BLaER1 treated with 17β-estradiol and CSF1 and Interleukin-3, amounts not matched to agents 10 nM and 100 nM (cell line): Measurements from ENCODE around the gene SCNN1A.
A peak's percentile ranks its signal among the peaks of the same experiment; 100 is the strongest.
"Not testable (repeated sequence)": the region's sequence is repeated elsewhere in the genome, so short reads cannot be mapped to it uniquely, and the experiment has no call there.

Experiments
- H3K27ac ChIP-seq, 11 experiments: shearing (Covaris generic); formaldehyde crosslinking; 2 replicates each; pipeline ENCODE4 v1.8.1; 2022
- H3K27me3 ChIP-seq, 11 experiments: shearing (Covaris generic); formaldehyde crosslinking; 2 replicates each; pipeline ENCODE4 v1.8.1; 2022
- H3K36me3 ChIP-seq, 11 experiments: shearing (Covaris generic); formaldehyde crosslinking; 2 replicates each; pipeline ENCODE4 v1.8.1; 2022
- H3K4me1 ChIP-seq, 10 experiments: shearing (Covaris generic); formaldehyde crosslinking; 2 replicates each; pipeline ENCODE4 v1.8.1; 2022
- H3K4me2 ChIP-seq, 11 experiments: shearing (Covaris generic); formaldehyde crosslinking; 2 replicates each; pipeline ENCODE4 v1.8.1; 2022
- H3K4me3 ChIP-seq, 10 experiments: shearing (Covaris generic); formaldehyde crosslinking; 2 replicates each; pipeline ENCODE4 v1.8.1; 2022
- H3K9ac ChIP-seq, 11 experiments: shearing (Covaris generic); formaldehyde crosslinking; 2 replicates each; pipeline ENCODE4 v1.8.1; 2022
- H3K9me3 ChIP-seq, 11 experiments: shearing (Covaris generic); formaldehyde crosslinking; replicated peaks in 1 of 11; 2 replicates each; pipeline ENCODE4 v1.8.1; 2022
- H4K20me1 ChIP-seq, 11 experiments: shearing (Covaris generic); formaldehyde crosslinking; 2 replicates each; pipeline ENCODE4 v1.8.1; 2022
- Cebpa-rat ChIP-seq, 11 experiments: shearing (Covaris generic); IDR thresholded peaks; 2 replicates each; pipeline ENCODE4 v1.8.1; 2022

SCNN1A gene

GRCh38 chr12:6352193-6353173, 22.9 kb downstream of the SCNN1A start:
- peak overlapping the region; percentile 78 to 99 (median 87) for H3K4me2 ChIP-seq
- peaks cover 0 to 7% (median 0%) of the 10 kb centered on the region in 11 experiments; a peak in 2 of 22 replicates for H3K36me3 ChIP-seq
- H3K4me1 ChIP-seq, result peaks cover 81 to 100% (median 95%) of the 10 kb centered on the region in 10 experiments
- peak overlapping the region; percentile 57 to 86 (median 72) for H3K27ac ChIP-seq
- no peak; a peak in 1 of 22 replicates for TF ChIP-seq Cebpa-rat (IDR thresholded peaks at IDR 0.05)
- no peaks in the 10 kb centered on the region for H3K27me3 ChIP-seq
- H4K20me1 ChIP-seq, result peaks cover 0 to 5% (median 0%) of the 10 kb centered on the region in 11 experiments; a peak in 2 of 22 replicates
- H3K9me3 ChIP-seq, result no peaks in the 10 kb centered on the region
- peak overlapping the region; percentile 56 to 78 (median 61); a peak in 20 of 22 replicates for H3K9ac ChIP-seq
- H3K4me3 ChIP-seq, result peak overlapping the region in 9 of 10 experiments; percentile 6 to 57 (median 46); a peak in 16 of 20 replicates

DNA sequence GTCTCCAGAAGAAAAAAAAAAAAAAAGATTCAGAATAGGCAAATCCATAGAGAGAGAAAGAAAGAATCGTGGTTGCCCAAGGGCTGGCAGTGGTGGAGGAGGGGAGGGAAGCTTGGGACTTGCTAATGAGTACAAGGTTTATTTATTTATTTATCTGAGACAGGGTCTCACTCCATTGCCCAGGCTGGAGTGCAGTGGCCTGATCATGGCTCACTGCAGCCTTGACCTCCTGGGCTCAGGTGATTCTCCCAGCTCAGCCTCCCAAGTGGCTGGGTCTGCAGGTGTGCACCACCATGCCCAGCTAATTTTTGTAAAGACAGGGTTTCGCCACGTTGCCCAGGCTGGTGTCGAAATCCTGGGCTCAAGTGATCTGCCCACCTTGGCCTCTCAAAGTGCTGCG, 23.7 kb downstream of the SCNN1A start:
- Histone ChIP-seq H3K27ac (peak overlapping the region; percentile 18 to 86 (median 70); a peak in 20 of 22 replicates), H3K4me2 (peak overlapping the region; percentile 78 to 99 (median 87)), H3K9me3 (no peaks in the 10 kb centered on the region), H3K36me3 (peaks cover 0 to under 1% (median 0%) of the 10 kb centered on the region in 11 experiments; a peak in 1 of 22 replicates), H3K9ac (peak overlapping the region in 7 of 11 experiments; percentile 16 to 78 (median 31); a peak in 8 of 22 replicates), H3K4me1 (peaks cover 81 to 100% (median 96%) of the 10 kb centered on the region in 10 experiments), H3K4me3 (peak overlapping the region in 4 of 10 experiments; percentile 6 to 57 (median 40); a peak in 5 of 20 replicates), H4K20me1 (peaks cover 0 to 5% (median 0%) of the 10 kb centered on the region in 11 experiments; a peak in 2 of 22 replicates), H3K27me3 (no peaks in the 10 kb centered on the region)
- peak in 2 of 11 experiments; percentile 32 to 39; a peak in 2 of 22 replicates for TF ChIP-seq Cebpa-rat (IDR thresholded peaks at IDR 0.05)

DNA sequence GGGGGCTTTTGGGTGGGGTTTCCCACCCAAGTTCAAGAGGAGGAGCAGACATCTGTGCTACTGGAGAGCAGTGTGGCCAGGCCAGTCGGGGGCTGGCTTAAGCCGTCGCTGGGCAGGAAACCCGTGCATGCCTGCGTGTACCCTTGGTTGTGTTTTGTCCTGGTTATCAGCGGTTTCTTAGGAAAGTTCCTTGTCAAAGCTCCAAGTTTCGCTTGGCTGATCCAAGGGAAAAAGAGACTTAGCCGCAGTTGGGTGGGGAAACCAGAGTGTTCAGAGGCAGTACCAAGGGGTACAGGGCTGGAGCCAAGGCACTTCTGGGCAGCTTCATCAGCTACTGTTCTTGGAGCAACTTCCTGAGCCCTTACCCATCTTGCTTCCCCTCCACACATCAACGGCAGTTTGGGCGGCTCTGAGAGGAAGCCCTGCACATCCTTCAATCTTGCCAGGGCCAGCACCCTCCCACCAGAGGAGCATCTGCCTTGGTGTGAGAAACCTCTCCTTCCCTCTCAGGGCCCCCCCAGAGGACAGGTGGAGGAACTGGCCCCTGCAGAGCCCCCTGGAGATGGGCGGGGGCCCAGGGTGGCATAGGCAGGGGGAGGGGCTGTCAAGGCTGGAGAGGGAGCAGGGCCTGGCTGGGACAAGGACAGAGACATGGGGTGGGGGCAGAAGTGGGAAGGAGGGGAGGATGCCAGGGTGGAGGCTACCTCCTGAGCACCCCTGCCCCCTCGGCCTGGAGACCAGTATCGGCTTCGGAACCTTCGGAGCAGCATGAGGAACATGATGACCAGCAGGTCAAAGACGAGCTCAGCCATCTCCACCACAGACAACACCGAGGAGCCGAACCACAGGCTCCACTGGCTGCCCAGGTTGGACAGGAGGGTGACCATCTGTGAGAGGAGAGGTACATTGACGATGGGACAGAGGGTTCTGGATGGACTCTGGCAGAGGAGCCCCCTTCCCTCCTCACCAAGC, 27.7 kb downstream of the SCNN1A start:
- Histone ChIP-seq H3K36me3 (no peaks in the 10 kb centered on the region), H4K20me1 (peaks cover 0 to 4% (median 0%) of the 10 kb centered on the region in 11 experiments; a peak in 2 of 22 replicates), H3K4me2 (peak overlapping the region; percentile 95 to 100 (median 99)), H3K27me3 (no peaks in the 10 kb centered on the region), H3K9ac (peak overlapping the region in 9 of 11 experiments; percentile 54 to 71 (median 66); a peak in 18 of 22 replicates), H3K27ac (peak overlapping the region; percentile 35 to 100 (median 98); a peak in 20 of 22 replicates), H3K4me1 (peaks cover 81 to 100% (median 96%) of the 10 kb centered on the region in 10 experiments), H3K4me3 (peak overlapping the region in 7 of 10 experiments; percentile 0 to 45 (median 29); a peak in 6 of 20 replicates), H3K9me3 (no peaks in the 10 kb centered on the region)
- no peak for TF ChIP-seq Cebpa-rat (IDR thresholded peaks at IDR 0.05)

- Histone ChIP-seq H3K36me3 (no peaks in the 10 kb centered on the region), H4K20me1 (no peaks in the 10 kb centered on the region), H3K4me1 (peaks cover 80 to 100% (median 95%) of the 10 kb centered on the region in 10 experiments), H3K9me3 (no peaks in the 10 kb centered on the region), H3K4me3 (peak overlapping the region in 4 of 10 experiments; percentile 1 to 45 (median 32); a peak in 1 of 20 replicates), H3K27me3 (no peaks in the 10 kb centered on the region), H3K4me2 (peak overlapping the region; percentile 95 to 100 (median 99)), H3K9ac (peak overlapping the region in 9 of 11 experiments; percentile 54 to 71 (median 66); a peak in 17 of 22 replicates), H3K27ac (peak overlapping the region; percentile 35 to 100 (median 98); a peak in 20 of 22 replicates)
- TF ChIP-seq Cebpa-rat (IDR thresholded peaks at IDR 0.05), result no peak
Observed at GRCh38 chr12:6346942-6347341, 28.4 kb downstream of the SCNN1A start.

- H3K9me3 ChIP-seq, result no peaks in the 10 kb centered on the region
- H4K20me1 ChIP-seq, result peaks cover 0 to 5% (median under 1%) of the 10 kb centered on the region in 11 experiments; a peak in 5 of 22 replicates
- peak overlapping the region in 9 of 11 experiments; percentile 69 to 100 (median 99); a peak in 17 of 22 replicates for H3K27ac ChIP-seq
- peak overlapping the region; percentile 95 to 100 (median 99) for H3K4me2 ChIP-seq
- TF ChIP-seq Cebpa-rat (IDR thresholded peaks at IDR 0.05), result no peak
- peak overlapping the region in 6 of 11 experiments; percentile 24 to 99 (median 40); a peak in 6 of 22 replicates for H3K9ac ChIP-seq
- peaks cover 0 to 2% (median 0%) of the 10 kb centered on the region in 11 experiments; a peak in 2 of 22 replicates for H3K36me3 ChIP-seq
- H3K4me1 ChIP-seq, result peaks cover 74 to 93% (median 89%) of the 10 kb centered on the region in 10 experiments
- H3K4me3 ChIP-seq, result no peak overlapping the region; a peak in 2 of 20 replicates
- H3K27me3 ChIP-seq, result no peaks in the 10 kb centered on the region
Observed at GRCh38 chr12:6346235-6346832, 29.0 kb downstream of the SCNN1A start.

DNA sequence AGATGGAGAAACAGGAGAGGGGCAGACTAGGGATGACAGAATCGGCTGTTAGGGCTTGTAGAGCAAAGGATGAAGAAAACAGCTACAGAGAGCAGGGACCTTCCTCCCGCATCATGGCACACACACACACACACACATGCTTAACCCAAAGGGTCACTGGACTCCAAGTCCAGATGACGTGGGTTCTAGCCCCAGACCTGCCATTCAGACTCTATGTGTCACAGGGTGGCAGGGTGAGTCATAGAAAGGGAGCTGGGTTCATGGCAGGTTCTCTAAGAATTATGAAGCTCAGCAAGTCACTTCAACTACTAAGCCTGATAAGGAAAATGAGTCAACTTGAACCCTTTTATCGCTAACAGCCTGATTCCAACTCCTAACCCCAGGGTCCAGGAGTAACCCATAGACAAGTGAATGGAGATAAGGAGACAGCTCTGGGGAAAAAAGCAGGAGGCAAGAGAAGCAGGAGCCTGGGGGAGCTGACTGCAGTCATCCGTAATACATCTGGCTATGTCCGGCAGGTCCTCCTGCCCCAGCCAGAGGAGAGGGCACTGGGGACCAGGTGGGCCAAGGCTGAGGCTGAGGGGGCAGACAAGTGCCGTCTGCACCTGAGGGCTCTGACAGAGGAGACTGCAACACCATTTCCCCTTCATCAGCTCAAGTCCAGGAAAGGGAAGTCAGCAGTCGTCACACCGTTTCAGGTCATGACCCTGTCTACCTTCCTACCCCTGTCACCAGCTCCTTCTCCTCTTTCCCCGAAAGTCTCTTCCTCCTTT, 29.9 kb downstream of the SCNN1A start:
- Histone ChIP-seq H3K36me3 (peaks cover 0 to 11% (median 6%) of the 10 kb centered on the region in 11 experiments; a peak in 14 of 22 replicates), H3K4me1 (peaks cover 68 to 85% (median 81%) of the 10 kb centered on the region in 10 experiments), H4K20me1 (peaks cover under 1 to 13% (median 9%) of the 10 kb centered on the region in 11 experiments; a peak in 19 of 22 replicates), H3K27me3 (no peaks in the 10 kb centered on the region), H3K9me3 (no peaks in the 10 kb centered on the region), H3K4me3 (no peak overlapping the region; a peak in 2 of 20 replicates), H3K27ac (peak overlapping the region in 10 of 11 experiments; percentile 30 to 100 (median 98); a peak in 20 of 22 replicates), H3K4me2 (peak overlapping the region; percentile 95 to 100 (median 99)), H3K9ac (peak overlapping the region in 8 of 11 experiments; percentile 4 to 99 (median 32); a peak in 9 of 22 replicates)
- no peak for TF ChIP-seq Cebpa-rat (IDR thresholded peaks at IDR 0.05)

DNA sequence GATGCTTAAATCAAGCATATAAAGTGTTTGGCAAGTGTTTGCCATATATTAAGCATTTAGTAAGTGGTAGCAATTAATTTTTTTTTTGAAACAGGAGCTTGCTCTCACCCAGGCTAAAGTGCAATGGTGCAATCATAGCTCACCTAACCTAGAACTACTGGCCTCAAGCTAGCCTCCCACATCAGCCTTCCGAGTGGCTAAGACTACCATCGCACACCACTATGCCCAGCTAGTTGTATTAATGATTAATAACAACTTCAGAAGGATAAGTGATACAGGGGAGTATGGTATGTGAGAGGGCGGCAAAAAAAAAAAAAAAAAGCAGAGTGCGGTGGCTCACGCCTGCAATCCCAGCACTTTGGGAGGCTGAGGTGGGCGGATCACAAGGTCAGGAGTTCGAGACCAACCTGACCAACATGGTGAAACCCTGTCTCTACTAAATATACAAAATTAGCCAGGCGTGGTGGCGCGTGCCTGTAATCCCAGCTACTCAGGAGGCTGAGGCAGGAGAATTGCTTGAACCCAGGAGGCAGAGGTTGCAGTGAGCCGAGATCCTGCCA, 31.2 kb downstream of the SCNN1A start:
- Histone ChIP-seq H3K36me3 (peaks cover 0 to 24% (median 19%) of the 10 kb centered on the region in 11 experiments; a peak in 19 of 22 replicates), H3K9ac (peak overlapping the region in 10 of 11 experiments; percentile 94 to 100 (median 98); a peak in 19 of 22 replicates), H3K4me2 (peak overlapping the region; percentile 95 to 100 (median 99)), H3K27ac (peak overlapping the region; percentile 48 to 100 (median 98); a peak in 21 of 22 replicates), H4K20me1 (peaks cover 14 to 26% (median 22%) of the 10 kb centered on the region in 11 experiments), H3K4me1 (peaks cover 70 to 84% (median 75%) of the 10 kb centered on the region in 10 experiments), H3K4me3 (peak overlapping the region; percentile 84 to 100 (median 97); a peak in 14 of 20 replicates)
- not testable (repeated sequence) for H3K27me3 ChIP-seq, H3K9me3 ChIP-seq
